OCI-LY7 (cell line): ENCODE measurements around the gene LUM. TPM values are rescaled to one million over a fixed set of nuclear protein-coding genes. Genes with fewer than 3 reads are reported as not detected.
"Not testable (repeated sequence)": the region's sequence is repeated elsewhere in the genome, so short reads cannot be mapped to it uniquely, and the experiment has no call there.

Experiments
- BruUV-seq: library from RNA; stranded (reverse); fragments of 400-500 nt; replicated peaks from 2 replicates; lab custom pipeline; 2021; lab: Mats Ljungman, UMichigan
- CTCF ChIA-PET: fragments of 300-600 bp; sonication (Branson Sonifier 250); formaldehyde crosslinking; loops from one replicate; lab custom pipeline; 2022; ENCODE audit warnings: antibody characterized with exemption; ENCODE audit not compliant: unreplicated experiment; lab: Charles Lee
- POLR2A ChIA-PET: fragments of 300-600 bp; sonication (Branson Sonifier 250); formaldehyde crosslinking; loops from one replicate; lab custom pipeline; 2022; ENCODE audit warnings: antibody characterized with exemption; lab: Charles Lee
- DNase-seq: peaks from one replicate; pipeline ENCODE4 v3.0.0-alpha.2; 2015; ENCODE audit warnings: low spot score
- H2AFZ ChIP-seq: fragments of 200-600 bp; sonication (generic), shearing (Covaris generic); 2 replicates; pipeline ENCODE4 v1.6.1; 2014; ENCODE audit warnings: mild to moderate bottlenecking, antibody characterized with exemption, low read length, moderate library complexity
- H3K27ac ChIP-seq: fragments of 200-600 bp; sonication (generic); 2 replicates; pipeline ENCODE4 v1.5.1; 2014; ENCODE audit warnings: mixed run types, low read depth, mild to moderate bottlenecking, moderate library complexity, low read length, inconsistent platforms; ENCODE audit not compliant: poor library complexity, severe bottlenecking
- H3K36me3 ChIP-seq: fragments of 200-600 bp; sonication (generic); 2 replicates; pipeline ENCODE4 v1.6.1; 2014; ENCODE audit warnings: mild to moderate bottlenecking, antibody characterized with exemption, low read length, moderate library complexity, mixed read lengths; ENCODE audit not compliant: insufficient read depth
- H3K4me1 ChIP-seq: fragments of 200-600 bp; sonication (generic); 2 replicates; pipeline ENCODE4 v1.5.1; 2014; ENCODE audit warnings: mild to moderate bottlenecking, low read length; ENCODE audit not compliant: insufficient read depth, poor library complexity, severe bottlenecking
- H3K4me2 ChIP-seq: fragments of 200-600 bp; sonication (generic); 2 replicates; pipeline ENCODE4 v1.6.1; 2014; ENCODE audit warnings: mild to moderate bottlenecking, low read length
- H3K4me3 ChIP-seq: fragments of 200-600 bp; sonication (generic); 2 replicates; pipeline ENCODE4 v1.5.1; 2014; ENCODE audit warnings: mild to moderate bottlenecking, low read depth, low read length; ENCODE audit not compliant: poor library complexity, severe bottlenecking
- H3K79me2 ChIP-seq: fragments of 200-600 bp; sonication (generic); 2 replicates; pipeline ENCODE4 v1.6.1; 2016; ENCODE audit warnings: low read depth, mild to moderate bottlenecking, low read length, moderate library complexity, mixed read lengths; ENCODE audit not compliant: insufficient read depth
- H3K9me2 ChIP-seq: fragments of 200-600 bp; sonication (generic); 2 replicates; pipeline ENCODE4 v1.6.1; 2016; ENCODE audit warnings: mild to moderate bottlenecking, low read length, mixed read lengths; ENCODE audit not compliant: insufficient read depth
- H3K9me3 ChIP-seq: fragments of 200-600 bp; sonication (generic); 2 replicates; pipeline ENCODE4 v1.6.1; 2014; ENCODE audit warnings: mild to moderate bottlenecking, mixed run types, low read length, mixed read lengths
- H4K20me1 ChIP-seq: fragments of 200-600 bp; sonication (generic); 2 replicates; pipeline ENCODE4 v1.6.1; 2014; ENCODE audit warnings: mild to moderate bottlenecking, antibody characterized with exemption, low read length, moderate library complexity, mixed read lengths; ENCODE audit not compliant: insufficient read depth
- EZH2phosphoT487 ChIP-seq: fragments of 200-600 bp; sonication (generic); IDR thresholded peaks from 2 replicates; pipeline ENCODE4 v1.6.1; 2018; ENCODE audit warnings: low read depth, borderline replicate concordance, mild to moderate bottlenecking, mixed run types, antibody characterized with exemption, low read length, moderate library complexity, mixed read lengths
- intact Hi-C: fragments of 100-400 bp; cut with micrococcal nuclease; formaldehyde crosslinking; loops from one replicate; pipeline ENCODE4 v1.10.0; 2022; ENCODE audit not compliant: unreplicated experiment
- total RNA-seq, 2 experiments: library from RNA; depleted of rRNA in 1 of 2; stranded (reverse); fragments of >200 nt in 1 of 2; shearing (Covaris generic) in 1 of 2; gene quantifications; 2 replicates each; pipeline ENCODE4 v1.2.3, GENCODE V29; 2014 to 2022
- TF ChIP-seq, protein P1 (sequence below): fragments of 200-600 bp; sonication (generic); conservative IDR thresholded peaks from 2 replicates; pipeline ENCODE4 v1.5.1; 2014; ENCODE audit warnings: mild to moderate bottlenecking, antibody characterized with exemption, low read length, moderate library complexity, mixed read lengths

Gene LUM
- total RNA-seq, 2 experiments from 2014 or later: not detected

- H3K4me3 ChIP-seq: no peak overlapping the region
- no peaks in the 10 kb centered on the region for H3K36me3 ChIP-seq
- ChIA-PET CTCF (no interaction called here), POLR2A (no interaction called here)
- DNase-seq: no peak
- H2AFZ ChIP-seq: no peak overlapping the region
- H4K20me1 ChIP-seq: no peaks in the 10 kb centered on the region
- no peak overlapping the region for H3K27ac ChIP-seq
- TF ChIP-seq, protein P1, sequence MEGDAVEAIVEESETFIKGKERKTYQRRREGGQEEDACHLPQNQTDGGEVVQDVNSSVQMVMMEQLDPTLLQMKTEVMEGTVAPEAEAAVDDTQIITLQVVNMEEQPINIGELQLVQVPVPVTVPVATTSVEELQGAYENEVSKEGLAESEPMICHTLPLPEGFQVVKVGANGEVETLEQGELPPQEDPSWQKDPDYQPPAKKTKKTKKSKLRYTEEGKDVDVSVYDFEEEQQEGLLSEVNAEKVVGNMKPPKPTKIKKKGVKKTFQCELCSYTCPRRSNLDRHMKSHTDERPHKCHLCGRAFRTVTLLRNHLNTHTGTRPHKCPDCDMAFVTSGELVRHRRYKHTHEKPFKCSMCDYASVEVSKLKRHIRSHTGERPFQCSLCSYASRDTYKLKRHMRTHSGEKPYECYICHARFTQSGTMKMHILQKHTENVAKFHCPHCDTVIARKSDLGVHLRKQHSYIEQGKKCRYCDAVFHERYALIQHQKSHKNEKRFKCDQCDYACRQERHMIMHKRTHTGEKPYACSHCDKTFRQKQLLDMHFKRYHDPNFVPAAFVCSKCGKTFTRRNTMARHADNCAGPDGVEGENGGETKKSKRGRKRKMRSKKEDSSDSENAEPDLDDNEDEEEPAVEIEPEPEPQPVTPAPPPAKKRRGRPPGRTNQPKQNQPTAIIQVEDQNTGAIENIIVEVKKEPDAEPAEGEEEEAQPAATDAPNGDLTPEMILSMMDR: no peak
- TF ChIP-seq EZH2phosphoT487: no peak
- intact Hi-C loops: no loop called here
- no TSS peak for BruUV-seq
- H3K9me2 ChIP-seq: no peaks in the 10 kb centered on the region
- H3K79me2 ChIP-seq: no peaks in the 10 kb centered on the region
- no peaks in the 10 kb centered on the region for H3K4me1 ChIP-seq
- H3K9me3 ChIP-seq: no peaks in the 10 kb centered on the region
- no peak overlapping the region for H3K4me2 ChIP-seq
These were observed 18.0 kb downstream of the LUM start for GRCh38 chr12:91093341-91093740.

DNA sequence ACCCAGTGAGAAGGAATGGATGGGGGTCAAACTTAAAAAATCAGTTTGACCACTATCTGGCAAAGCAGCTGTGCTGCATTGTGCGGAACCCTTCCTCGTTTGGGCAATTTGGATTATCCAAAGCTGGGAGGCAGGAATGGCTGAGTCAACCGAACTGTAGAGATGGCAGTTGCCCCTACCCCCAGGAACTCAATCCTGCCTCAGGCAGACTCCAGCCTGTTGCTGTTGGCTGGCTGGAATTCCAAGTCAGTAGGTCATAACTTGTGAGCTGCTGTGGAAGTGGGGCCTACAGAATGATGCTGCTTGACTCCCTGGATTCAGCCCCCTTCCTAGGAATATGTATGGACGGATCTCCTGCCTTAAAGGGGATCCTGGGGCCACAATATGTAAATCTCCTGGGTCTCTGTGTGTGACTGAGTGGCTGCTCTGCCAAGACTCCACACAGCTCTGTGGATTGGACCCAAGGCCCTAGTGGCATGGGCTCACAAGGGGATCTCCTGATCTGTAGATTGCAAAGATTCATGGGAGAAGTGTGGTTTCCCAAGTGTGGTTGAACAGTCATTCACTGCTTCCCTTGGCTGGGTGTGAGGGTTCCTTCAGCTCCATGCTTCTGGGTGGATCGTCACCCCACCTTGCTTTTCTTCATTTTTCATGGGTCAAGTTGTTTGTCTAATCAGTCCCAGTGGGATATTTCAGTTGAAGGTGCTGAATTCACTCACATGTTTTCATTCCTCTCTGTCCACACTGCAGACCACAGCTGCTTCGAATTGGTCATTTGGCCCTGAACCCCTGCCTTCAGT, 19.2 kb downstream of the LUM start:
- POLR2A ChIA-PET: interaction anchor here (0.6 kb wide), 1 partner anchor 30 kb away, joined by 4 read pairs; no protein-coding TSS in a partner anchor

DNA sequence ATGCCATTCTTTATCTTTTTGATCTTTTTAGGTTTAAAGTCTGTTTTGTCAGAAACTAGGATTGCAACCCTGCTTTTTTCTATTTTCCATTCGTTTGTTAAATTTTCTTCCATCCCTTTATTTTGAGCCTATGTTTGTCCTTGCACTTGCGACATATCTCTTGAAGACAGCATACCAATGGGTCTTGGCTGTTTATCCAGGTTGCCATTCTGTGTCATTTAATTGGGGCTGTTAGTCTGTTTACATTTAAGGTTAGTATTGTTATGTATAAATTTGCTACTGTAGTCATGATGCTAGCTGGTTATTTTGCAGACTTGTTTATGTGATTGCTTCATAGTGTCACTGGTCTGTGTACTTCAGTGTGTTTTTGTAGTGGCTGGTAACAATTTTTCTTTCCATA, 21.3 kb downstream of the LUM start:
- H3K27ac ChIP-seq, H3K9me3 ChIP-seq, CTCF ChIA-PET, H3K4me3 ChIP-seq, POLR2A ChIA-PET, H3K36me3 ChIP-seq, BruUV-seq, intact Hi-C loops, H3K4me1 ChIP-seq, DNase-seq, H3K9me2 ChIP-seq, H2AFZ ChIP-seq, H3K79me2 ChIP-seq, H4K20me1 ChIP-seq, H3K4me2 ChIP-seq: not testable (repeated sequence)

More for the DNA sequence above, 19.2 kb downstream of the LUM start:
- no peaks in the 10 kb centered on the region for H3K9me2 ChIP-seq
- intact Hi-C loops: no loop called here
- H3K4me2 ChIP-seq: no peak overlapping the region
- H2AFZ ChIP-seq: no peak overlapping the region
- H3K79me2 ChIP-seq: no peaks in the 10 kb centered on the region
- H3K4me1 ChIP-seq: no peaks in the 10 kb centered on the region
- no peak for TF ChIP-seq EZH2phosphoT487
- TF ChIP-seq, protein P1: no peak
- no peak overlapping the region for H3K4me3 ChIP-seq
- no peak overlapping the region for H3K27ac ChIP-seq
- no peaks in the 10 kb centered on the region for H4K20me1 ChIP-seq
- BruUV-seq: no TSS peak
- CTCF ChIA-PET: no interaction called here
- no peaks in the 10 kb centered on the region for H3K9me3 ChIP-seq
- no peaks in the 10 kb centered on the region for H3K36me3 ChIP-seq
- DNase-seq: no peak
